ENCODE results near the gene AGMAT. TPM values are rescaled to one million over a fixed set of nuclear protein-coding genes. Genes with fewer than 3 reads are reported as not detected.

Gene AGMAT
- total RNA-seq, 1 donor from 2014 or later: 0.41 TPM

- H4K20me1 ChIP-seq (ENCODE audit: insufficient read depth, low read length): no peaks in the 10 kb centered on the region
- H3K4me2 ChIP-seq (ENCODE audit: low read length): no peak overlapping the region
- no peak overlapping the region for H3K4me3 ChIP-seq (ENCODE audit: insufficient read depth, low read depth, low read length)
- no peak overlapping the region for H3K27ac ChIP-seq (ENCODE audit: low read depth, low read length)
- H3K9me3 ChIP-seq (ENCODE audit: insufficient read depth, low read depth, low read length): no peaks in the 10 kb centered on the region
- H3K4me3 Mint-ChIP-seq (ENCODE audit: unreplicated experiment): no peak overlapping the region
- no peak for DNase-seq (ENCODE audit: low read depth)
- no peak for TF ChIP-seq CTCF (IDR thresholded peaks at IDR 0.05; ENCODE audit: insufficient read depth, low read depth, low read length)
- no peak for TF ChIP-seq EZH2 (IDR thresholded peaks at IDR 0.05; ENCODE audit: insufficient read depth, low read length)
- peaks cover 11% of the 10 kb centered on the region for H3K4me1 Mint-ChIP-seq (ENCODE audit: low read depth, unreplicated experiment)
- H3K27me3 ChIP-seq (ENCODE audit: insufficient read depth, low read length): no peaks in the 10 kb centered on the region
- H2AFZ ChIP-seq (ENCODE audit: low read depth, low read length): no peak overlapping the region
- H3K27me3 Mint-ChIP-seq (ENCODE audit: low read depth, unreplicated experiment): no peaks in the 10 kb centered on the region
- no peak overlapping the region for H3K27ac Mint-ChIP-seq (ENCODE audit: unreplicated experiment)
- peaks cover 29% of the 10 kb centered on the region for H3K36me3 ChIP-seq (ENCODE audit: insufficient read depth, low read length)
- H3K4me1 ChIP-seq (ENCODE audit: insufficient read depth, low read length): no peaks in the 10 kb centered on the region
- no peak overlapping the region for H3K9ac ChIP-seq (ENCODE audit: low read length)
- no peaks in the 10 kb centered on the region for H3K9me3 Mint-ChIP-seq (ENCODE audit: unreplicated experiment)
- H3K79me2 ChIP-seq (ENCODE audit: insufficient read depth, low read length): no peaks in the 10 kb centered on the region
- peaks cover 27% of the 10 kb centered on the region for H3K36me3 Mint-ChIP-seq (ENCODE audit: low read depth, unreplicated experiment)
- FAIRE-seq: no peak
Observed at GRCh38 chr1:15571266-15571665, 13.6 kb downstream of the AGMAT start.

GRCh38 chr1:15570861-15571260 is 14.0 kb downstream of the AGMAT start:
- H3K4me3 Mint-ChIP-seq (ENCODE audit: unreplicated experiment): no peak overlapping the region
- FAIRE-seq: no peak
- no peak for DNase-seq (ENCODE audit: low read depth)
- no peaks in the 10 kb centered on the region for H3K27me3 ChIP-seq (ENCODE audit: insufficient read depth, low read length)
- H3K4me1 Mint-ChIP-seq (ENCODE audit: low read depth, unreplicated experiment): peaks cover 11% of the 10 kb centered on the region
- peaks cover 31% of the 10 kb centered on the region for H3K36me3 Mint-ChIP-seq (ENCODE audit: low read depth, unreplicated experiment)
- H3K9me3 ChIP-seq (ENCODE audit: insufficient read depth, low read depth, low read length): no peaks in the 10 kb centered on the region
- no peak overlapping the region for H3K4me3 ChIP-seq (ENCODE audit: insufficient read depth, low read depth, low read length)
- no peak overlapping the region for H2AFZ ChIP-seq (ENCODE audit: low read depth, low read length)
- no peaks in the 10 kb centered on the region for H3K4me1 ChIP-seq (ENCODE audit: insufficient read depth, low read length)
- H3K9ac ChIP-seq (ENCODE audit: low read length): no peak overlapping the region
- no peak overlapping the region for H3K27ac ChIP-seq (ENCODE audit: low read depth, low read length)
- TF ChIP-seq CTCF (IDR thresholded peaks at IDR 0.05; ENCODE audit: insufficient read depth, low read depth, low read length): no peak
- TF ChIP-seq EZH2 (IDR thresholded peaks at IDR 0.05; ENCODE audit: insufficient read depth, low read length): no peak
- no peaks in the 10 kb centered on the region for H3K9me3 Mint-ChIP-seq (ENCODE audit: unreplicated experiment)
- peaks cover 33% of the 10 kb centered on the region for H3K36me3 ChIP-seq (ENCODE audit: insufficient read depth, low read length)
- H3K27ac Mint-ChIP-seq (ENCODE audit: unreplicated experiment): no peak overlapping the region
- H3K4me2 ChIP-seq (ENCODE audit: low read length): no peak overlapping the region
- H3K27me3 Mint-ChIP-seq (ENCODE audit: low read depth, unreplicated experiment): no peaks in the 10 kb centered on the region
- no peaks in the 10 kb centered on the region for H3K79me2 ChIP-seq (ENCODE audit: insufficient read depth, low read length)
- no peaks in the 10 kb centered on the region for H4K20me1 ChIP-seq (ENCODE audit: insufficient read depth, low read length)

DNA sequence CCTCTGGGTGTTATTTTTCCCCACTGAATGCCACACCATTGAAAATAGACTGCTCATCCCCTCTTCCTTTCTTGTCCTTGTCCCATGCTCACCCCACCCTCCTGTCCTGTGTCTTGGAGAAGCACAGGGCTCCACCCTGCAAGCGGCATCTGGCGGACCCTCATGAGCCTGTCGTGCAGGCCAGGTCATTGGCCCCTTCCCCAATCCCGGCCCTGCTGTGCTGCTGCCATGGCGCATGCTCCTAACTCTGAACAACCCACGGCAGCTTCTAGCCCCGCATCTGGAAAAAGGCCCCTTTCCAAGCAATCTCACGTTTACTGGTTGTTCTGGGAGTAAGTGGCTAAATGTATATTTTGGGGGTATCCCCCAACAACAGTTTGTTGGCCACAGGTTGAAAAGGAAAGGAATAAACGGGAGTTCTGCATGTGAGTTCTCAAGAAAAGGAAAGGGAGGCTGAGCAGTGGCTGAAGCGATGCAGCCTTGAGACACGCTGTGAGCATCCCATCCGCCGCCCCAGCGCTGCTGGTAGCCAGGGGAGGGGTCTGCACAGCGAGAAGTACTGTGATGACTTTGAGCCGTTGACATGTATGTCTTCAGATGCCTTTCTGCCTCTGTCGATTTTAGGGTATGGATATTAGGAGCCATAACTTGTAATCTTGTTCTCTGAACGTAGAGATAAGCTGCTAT is 16.3 kb downstream of the AGMAT start:
- H3K36me3 ChIP-seq (ENCODE audit: insufficient read depth, low read length): peaks cover 47% of the 10 kb centered on the region

More for the DNA sequence above, 16.3 kb downstream of the AGMAT start:
- Mint-ChIP-seq H3K9me3 (ENCODE audit: unreplicated experiment) (no peaks in the 10 kb centered on the region), H3K27ac (ENCODE audit: unreplicated experiment) (no peak overlapping the region), H3K4me3 (ENCODE audit: unreplicated experiment) (no peak overlapping the region), H3K4me1 (ENCODE audit: low read depth, unreplicated experiment) (peaks cover 11% of the 10 kb centered on the region), H3K27me3 (ENCODE audit: low read depth, unreplicated experiment) (no peaks in the 10 kb centered on the region), H3K36me3 (ENCODE audit: low read depth, unreplicated experiment) (peaks cover 35% of the 10 kb centered on the region)
- no peaks in the 10 kb centered on the region for H3K79me2 ChIP-seq (ENCODE audit: insufficient read depth, low read length)
- no peaks in the 10 kb centered on the region for H4K20me1 ChIP-seq (ENCODE audit: insufficient read depth, low read length)
- TF ChIP-seq EZH2 (IDR thresholded peaks at IDR 0.05; ENCODE audit: insufficient read depth, low read length) (no peak), CTCF (IDR thresholded peaks at IDR 0.05; ENCODE audit: insufficient read depth, low read depth, low read length) (no peak)
- H3K4me3 ChIP-seq (ENCODE audit: insufficient read depth, low read depth, low read length): no peak overlapping the region
- H3K9ac ChIP-seq (ENCODE audit: low read length): no peak overlapping the region
- H3K4me1 ChIP-seq (ENCODE audit: insufficient read depth, low read length): no peaks in the 10 kb centered on the region
- H3K27ac ChIP-seq (ENCODE audit: low read depth, low read length): no peak overlapping the region
- H3K27me3 ChIP-seq (ENCODE audit: insufficient read depth, low read length): no peaks in the 10 kb centered on the region
- DNase-seq (ENCODE audit: low read depth) (no peak), FAIRE-seq (no peak)
- H3K9me3 ChIP-seq (ENCODE audit: insufficient read depth, low read depth, low read length): no peaks in the 10 kb centered on the region
- no peak overlapping the region for H2AFZ ChIP-seq (ENCODE audit: low read depth, low read length)
- no peak overlapping the region for H3K4me2 ChIP-seq (ENCODE audit: low read length)
